Measurements from ENCODE around the gene RPL11. TPM values are rescaled to one million over a fixed set of nuclear protein-coding genes. Genes with fewer than 3 reads are reported as not detected.
"Not testable (repeated sequence)": the region's sequence is repeated elsewhere in the genome, so short reads cannot be mapped to it uniquely, and the experiment has no call there.

RPL11 gene
- total RNA-seq, 1 donor from 2014 or later = 843 TPM

DNA sequence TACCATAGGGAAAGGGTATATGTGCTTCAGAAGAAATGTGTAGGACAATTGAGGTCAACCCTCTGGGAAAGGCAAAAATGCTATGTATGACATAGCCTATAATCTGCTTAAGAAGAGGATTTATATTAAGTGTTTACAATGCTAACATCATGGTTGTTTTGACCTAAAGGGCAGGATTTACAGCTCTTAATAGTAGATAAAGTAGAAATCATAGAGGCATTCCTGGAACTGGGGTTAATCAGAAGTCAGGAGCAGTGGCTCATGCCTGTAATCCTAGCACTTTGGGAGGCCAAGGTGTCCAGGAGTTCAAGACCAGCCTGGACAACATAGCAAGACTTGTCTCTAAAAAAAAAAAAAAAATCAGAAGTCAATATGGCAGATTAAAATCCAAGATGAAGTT is 8.7 kb upstream of the RPL11 start:
- Mint-ChIP-seq H3K36me3 (ENCODE audit: unreplicated experiment) (no peaks in the 10 kb centered on the region), H3K4me1 (ENCODE audit: unreplicated experiment) (no peaks in the 10 kb centered on the region), H3K9me3 (ENCODE audit: unreplicated experiment) (no peaks in the 10 kb centered on the region), H3K4me3 (ENCODE audit: unreplicated experiment) (no peak overlapping the region), H3K27ac (ENCODE audit: unreplicated experiment) (no peak overlapping the region), H3K27me3 (ENCODE audit: unreplicated experiment) (peaks cover 27% of the 10 kb centered on the region)
- no peak for DNase-seq (ENCODE audit: extremely low spot score, unreplicated experiment)
- TF ChIP-seq CTCF (IDR thresholded peaks at IDR 0.05) = no peak

DNA sequence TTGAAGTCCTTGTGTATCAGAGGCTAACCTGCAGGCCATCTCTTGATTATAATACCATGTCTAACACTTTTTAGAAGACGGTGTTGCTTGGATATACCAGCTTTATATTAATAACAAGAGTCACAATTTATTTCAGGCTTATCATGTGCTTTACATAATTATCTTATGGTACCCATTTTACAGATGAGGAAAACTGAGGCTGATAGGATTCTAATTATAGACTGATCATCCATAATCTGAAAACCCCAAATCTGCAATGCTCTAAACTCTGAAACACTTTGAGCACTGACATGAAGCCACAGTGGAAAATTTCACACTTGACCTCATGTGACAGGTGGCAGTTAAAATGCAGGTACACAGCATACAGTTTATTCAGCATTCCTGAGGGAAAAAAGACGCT is 7.2 kb upstream of the RPL11 start:
- H3K27ac Mint-ChIP-seq (ENCODE audit: unreplicated experiment) = no peak overlapping the region
- peaks cover 19% of the 10 kb centered on the region for H3K27me3 Mint-ChIP-seq (ENCODE audit: unreplicated experiment)
- DNase-seq (ENCODE audit: extremely low spot score, unreplicated experiment) = no peak
- H3K4me3 Mint-ChIP-seq (ENCODE audit: unreplicated experiment) = no peak overlapping the region
- no peaks in the 10 kb centered on the region for H3K9me3 Mint-ChIP-seq (ENCODE audit: unreplicated experiment)
- no peaks in the 10 kb centered on the region for H3K4me1 Mint-ChIP-seq (ENCODE audit: unreplicated experiment)
- no peaks in the 10 kb centered on the region for H3K36me3 Mint-ChIP-seq (ENCODE audit: unreplicated experiment)
- TF ChIP-seq CTCF (IDR thresholded peaks at IDR 0.05) = no peak

DNA sequence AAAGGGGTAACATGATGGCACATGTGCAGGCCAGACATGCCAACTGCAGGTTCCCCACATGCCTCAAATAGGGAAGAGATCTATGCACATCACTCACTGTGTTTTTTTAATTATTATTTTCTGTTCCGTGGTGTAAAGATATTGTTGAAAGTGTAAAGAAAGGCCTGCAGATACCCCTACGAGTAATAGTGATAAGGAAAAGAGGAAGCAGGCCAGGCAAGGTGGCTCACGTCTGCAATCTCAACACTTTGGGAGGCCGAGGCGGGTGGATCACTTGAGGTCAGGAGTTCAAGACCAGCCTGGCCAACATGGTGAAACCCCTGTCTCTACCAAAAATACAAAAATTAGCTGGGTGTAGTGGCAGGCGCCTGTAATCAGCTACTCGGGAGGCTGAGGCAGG is 6.4 kb upstream of the RPL11 start:
- not testable (repeated sequence) for H3K36me3 Mint-ChIP-seq (ENCODE audit: unreplicated experiment); H3K4me1 Mint-ChIP-seq (ENCODE audit: unreplicated experiment); H3K4me3 Mint-ChIP-seq (ENCODE audit: unreplicated experiment); DNase-seq (ENCODE audit: extremely low spot score, unreplicated experiment); H3K9me3 Mint-ChIP-seq (ENCODE audit: unreplicated experiment); H3K27ac Mint-ChIP-seq (ENCODE audit: unreplicated experiment)
- H3K27me3 Mint-ChIP-seq (ENCODE audit: unreplicated experiment) = peaks cover 14% of the 10 kb centered on the region

GRCh38 chr1:23687680-23688079 is 3.9 kb upstream of the RPL11 start:
- H3K27me3 Mint-ChIP-seq (ENCODE audit: unreplicated experiment); H3K36me3 Mint-ChIP-seq (ENCODE audit: unreplicated experiment); H3K27ac Mint-ChIP-seq (ENCODE audit: unreplicated experiment); H3K9me3 Mint-ChIP-seq (ENCODE audit: unreplicated experiment); H3K4me1 Mint-ChIP-seq (ENCODE audit: unreplicated experiment); DNase-seq (ENCODE audit: extremely low spot score, unreplicated experiment); H3K4me3 Mint-ChIP-seq (ENCODE audit: unreplicated experiment): not testable (repeated sequence)

- not testable (repeated sequence) for H3K27ac Mint-ChIP-seq (ENCODE audit: unreplicated experiment); H3K9me3 Mint-ChIP-seq (ENCODE audit: unreplicated experiment)
Observed at GRCh38 chr1:23688281-23688680, 3.3 kb upstream of the RPL11 start.

GRCh38 chr1:23692308-23692871 is 784 bp downstream of the RPL11 start:
- H3K9me3 Mint-ChIP-seq (ENCODE audit: unreplicated experiment) = no peaks in the 10 kb centered on the region
- H3K36me3 Mint-ChIP-seq (ENCODE audit: unreplicated experiment) = peaks cover 47% of the 10 kb centered on the region
- no peaks in the 10 kb centered on the region for H3K27me3 Mint-ChIP-seq (ENCODE audit: unreplicated experiment)
- peak overlapping the region; percentile 94 for H3K4me3 Mint-ChIP-seq (ENCODE audit: unreplicated experiment)
- no peak for DNase-seq (ENCODE audit: extremely low spot score, unreplicated experiment)
- H3K4me1 Mint-ChIP-seq (ENCODE audit: unreplicated experiment) = peaks cover 41% of the 10 kb centered on the region
- peak overlapping the region; percentile 93 for H3K27ac Mint-ChIP-seq (ENCODE audit: unreplicated experiment)
- TF ChIP-seq CTCF (IDR thresholded peaks at IDR 0.05) = no peak

More at GRCh38 chr1:23688281-23688680, 3.3 kb upstream of the RPL11 start:
- not testable (repeated sequence) for H3K4me3 Mint-ChIP-seq (ENCODE audit: unreplicated experiment); H3K27me3 Mint-ChIP-seq (ENCODE audit: unreplicated experiment); H3K4me1 Mint-ChIP-seq (ENCODE audit: unreplicated experiment); DNase-seq (ENCODE audit: extremely low spot score, unreplicated experiment); H3K36me3 Mint-ChIP-seq (ENCODE audit: unreplicated experiment)

GRCh38 chr1:23693599-23693998 is 2.0 kb downstream of the RPL11 start:
- DNase-seq (ENCODE audit: extremely low spot score, unreplicated experiment) = no peak
- Mint-ChIP-seq H3K4me3 (ENCODE audit: unreplicated experiment) (peak overlapping the region; percentile 94), H3K4me1 (ENCODE audit: unreplicated experiment) (peaks cover 47% of the 10 kb centered on the region), H3K9me3 (ENCODE audit: unreplicated experiment) (no peaks in the 10 kb centered on the region), H3K27ac (ENCODE audit: unreplicated experiment) (peak overlapping the region; percentile 35), H3K36me3 (ENCODE audit: unreplicated experiment) (peaks cover 57% of the 10 kb centered on the region), H3K27me3 (ENCODE audit: unreplicated experiment) (no peaks in the 10 kb centered on the region)
- TF ChIP-seq CTCF (IDR thresholded peaks at IDR 0.05) = no peak

Measured in osteocyte (in vitro differentiated cells).